Uterus (tissue), 2 donors: ENCODE results near the gene E2F7.

Experiments used
- CTCF ChIP-seq, 4 experiments: fragments of 200-600 bp in 2 of 4; fragments of 450-650 bp in 2 of 4; sonication (generic) in 2 of 4; IDR thresholded peaks; one replicate each; pipeline ENCODE4 v1.5.1; 2016 to 2019; ENCODE audit warnings: antibody characterized with exemption in 4 of 4, mild to moderate bottlenecking in 2 of 4, moderate library complexity in 1 of 4
- POLR2A ChIP-seq, 2 donors: fragments of 450-650 bp; IDR thresholded peaks; one replicate each; pipeline ENCODE4 v1.6.1; 2016; ENCODE audit warnings: antibody characterized with exemption in 2 of 2, mild to moderate bottlenecking in 1 of 2, moderate library complexity in 1 of 2

- TF ChIP-seq CTCF (IDR thresholded peaks at IDR 0.05) (no peak), POLR2A (IDR thresholded peaks at IDR 0.05) (no peak)
These were observed 33.0 kb downstream of the E2F7 start for GRCh38 chr12:77032406-77032805.
